ENCODE data around the gene SLC35A5.

DNA sequence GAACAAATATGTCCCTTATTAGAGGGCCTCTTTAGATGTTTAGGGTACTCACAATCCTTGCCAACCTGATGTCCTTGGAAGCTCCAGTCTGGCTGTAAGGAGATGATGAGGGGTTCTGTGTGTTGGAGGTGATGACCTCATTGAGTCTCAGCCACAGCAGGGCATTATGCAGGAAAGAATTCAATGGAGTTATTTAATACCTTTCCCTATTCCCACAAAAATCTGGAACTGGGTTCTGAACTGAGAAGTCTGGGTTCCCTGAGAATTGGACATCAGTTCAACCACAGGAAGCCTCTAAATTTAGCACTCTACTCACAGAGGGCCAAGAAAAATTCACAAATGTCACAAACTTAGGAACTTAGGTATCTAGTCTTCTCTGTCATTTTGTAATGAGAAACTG, 36.9 kb downstream of the SLC35A5 start:
- no peak for TF ChIP-seq POLR2AphosphoS5 (IDR thresholded peaks at IDR 0.05)
- no peak for TF ChIP-seq POLR2A (IDR thresholded peaks at IDR 0.05)
- TF ChIP-seq, protein P1, sequence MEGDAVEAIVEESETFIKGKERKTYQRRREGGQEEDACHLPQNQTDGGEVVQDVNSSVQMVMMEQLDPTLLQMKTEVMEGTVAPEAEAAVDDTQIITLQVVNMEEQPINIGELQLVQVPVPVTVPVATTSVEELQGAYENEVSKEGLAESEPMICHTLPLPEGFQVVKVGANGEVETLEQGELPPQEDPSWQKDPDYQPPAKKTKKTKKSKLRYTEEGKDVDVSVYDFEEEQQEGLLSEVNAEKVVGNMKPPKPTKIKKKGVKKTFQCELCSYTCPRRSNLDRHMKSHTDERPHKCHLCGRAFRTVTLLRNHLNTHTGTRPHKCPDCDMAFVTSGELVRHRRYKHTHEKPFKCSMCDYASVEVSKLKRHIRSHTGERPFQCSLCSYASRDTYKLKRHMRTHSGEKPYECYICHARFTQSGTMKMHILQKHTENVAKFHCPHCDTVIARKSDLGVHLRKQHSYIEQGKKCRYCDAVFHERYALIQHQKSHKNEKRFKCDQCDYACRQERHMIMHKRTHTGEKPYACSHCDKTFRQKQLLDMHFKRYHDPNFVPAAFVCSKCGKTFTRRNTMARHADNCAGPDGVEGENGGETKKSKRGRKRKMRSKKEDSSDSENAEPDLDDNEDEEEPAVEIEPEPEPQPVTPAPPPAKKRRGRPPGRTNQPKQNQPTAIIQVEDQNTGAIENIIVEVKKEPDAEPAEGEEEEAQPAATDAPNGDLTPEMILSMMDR (IDR thresholded peaks at IDR 0.05 in 8 of 11, conservative IDR thresholded peaks at IDR 0.05 in 3 of 11), result no peak
